Measurements from ENCODE around the gene HOMER2.

DNA sequence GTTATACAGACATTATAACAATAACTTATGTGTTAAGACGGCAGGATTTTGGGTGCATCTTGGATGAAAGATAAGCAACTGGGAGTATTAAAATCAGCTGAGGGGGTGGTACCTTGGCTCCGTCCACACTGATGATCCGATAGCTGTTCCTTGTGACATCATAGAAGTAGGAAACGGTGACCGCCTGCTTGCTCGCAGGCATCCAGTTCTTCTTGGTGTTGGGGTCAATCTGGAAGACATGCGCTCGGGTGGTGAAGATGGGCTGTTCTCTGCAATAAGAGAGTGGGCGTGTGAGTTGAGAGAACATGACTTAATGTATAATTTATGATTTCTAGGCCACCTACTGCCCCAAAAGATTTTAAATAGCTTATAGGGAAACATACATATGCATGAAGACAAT, 59.9 kb downstream of the HOMER2 start:
- TF ChIP-seq CTCF (tag by site-specific recombination; IDR thresholded peaks at IDR 0.05), result no peak
- TF ChIP-seq KLF1 (tag by site-specific recombination; IDR thresholded peaks at IDR 0.05), result no peak
- TF ChIP-seq ZNF426 (tag by site-specific recombination; IDR thresholded peaks at IDR 0.05), result no peak

Measured in HEK293 (cell line).